ENCODE results near the gene ANKRD33B. TPM values are rescaled to one million over a fixed set of nuclear protein-coding genes. Genes with fewer than 3 reads are reported as not detected.

Gene ANKRD33B
- total RNA-seq, 1 experiment from 2014 or later, result 3.1 TPM

GRCh38 chr5:10555277-10555684 lies 8.6 kb upstream of the ANKRD33B start:
- no TSS peak for BruUV-seq (replicated peaks)
- TF ChIP-seq CTCF (IDR thresholded peaks at IDR 0.05; ENCODE audit: unreplicated experiment), result no peak
- H3K36me3 Mint-ChIP-seq (ENCODE audit: insufficient read depth, unreplicated experiment), result peaks cover 6% of the 10 kb centered on the region
- intact Hi-C loops (cut with micrococcal nuclease), result loop anchor here (10.0 kb wide), 1 partner anchor 100 kb away; no protein-coding TSS in a partner anchor
- ChIA-PET CTCF (no interaction called here), POLR2A (interaction anchor here (1.3 kb wide), 1 partner anchor 26 kb away, joined by 5 read pairs; no protein-coding TSS in a partner anchor)
- peaks cover 64% of the 10 kb centered on the region for H3K4me1 Mint-ChIP-seq (ENCODE audit: insufficient read depth, unreplicated experiment)
- DNase-seq (ENCODE audit: unreplicated experiment), result peak; percentile 90
- no peaks in the 10 kb centered on the region for H3K27me3 Mint-ChIP-seq (ENCODE audit: insufficient read depth, unreplicated experiment)
- peak overlapping the region; percentile 33 for H3K27ac Mint-ChIP-seq (ENCODE audit: low read depth, unreplicated experiment)
- H3K4me3 Mint-ChIP-seq (ENCODE audit: unreplicated experiment), result no peak overlapping the region
- no peaks in the 10 kb centered on the region for H3K9me3 Mint-ChIP-seq (ENCODE audit: unreplicated experiment)

- POLR2A ChIA-PET, result interaction anchor here (1.0 to 1.3 kb wide), 4 partner anchors 10 to 45 kb away, joined by 3 to 5 read pairs (median 4); no protein-coding TSS in a partner anchor
- Mint-ChIP-seq H3K27me3 (ENCODE audit: insufficient read depth, unreplicated experiment) (no peaks in the 10 kb centered on the region), H3K4me1 (ENCODE audit: insufficient read depth, unreplicated experiment) (peaks cover 54% of the 10 kb centered on the region), H3K9me3 (ENCODE audit: unreplicated experiment) (no peaks in the 10 kb centered on the region), H3K4me3 (ENCODE audit: unreplicated experiment) (no peak overlapping the region), H3K27ac (ENCODE audit: low read depth, unreplicated experiment) (peak overlapping the region; percentile 33), H3K36me3 (ENCODE audit: insufficient read depth, unreplicated experiment) (peaks cover 6% of the 10 kb centered on the region)
- CTCF ChIA-PET, result interaction anchor here (0.6 kb wide), 1 partner anchor 43 kb away, joined by 4 read pairs; no protein-coding TSS in a partner anchor
- intact Hi-C loops (cut with micrococcal nuclease), result loop anchor here (10.0 kb wide), 1 partner anchor 102 kb away; no protein-coding TSS in a partner anchor
- no TSS peak for BruUV-seq (replicated peaks)
- no peak for TF ChIP-seq CTCF (IDR thresholded peaks at IDR 0.05; ENCODE audit: unreplicated experiment)
- peak; percentile 84 for DNase-seq (ENCODE audit: unreplicated experiment)
These were observed 7.5 kb upstream of the ANKRD33B start for GRCh38 chr5:10556289-10556807.

GRCh38 chr5:10556893-10557746 lies 6.8 kb upstream of the ANKRD33B start:
- no TSS peak for BruUV-seq (replicated peaks)
- Mint-ChIP-seq H3K27ac (ENCODE audit: low read depth, unreplicated experiment) (peak overlapping the region; percentile 33), H3K4me1 (ENCODE audit: insufficient read depth, unreplicated experiment) (peaks cover 46% of the 10 kb centered on the region), H3K9me3 (ENCODE audit: unreplicated experiment) (no peaks in the 10 kb centered on the region), H3K36me3 (ENCODE audit: insufficient read depth, unreplicated experiment) (peaks cover 5% of the 10 kb centered on the region), H3K27me3 (ENCODE audit: insufficient read depth, unreplicated experiment) (no peaks in the 10 kb centered on the region), H3K4me3 (ENCODE audit: unreplicated experiment) (no peak overlapping the region)
- intact Hi-C loops (cut with micrococcal nuclease), result loop anchor here (10.0 kb wide), 1 partner anchor 102 kb away; no protein-coding TSS in a partner anchor
- no peak for DNase-seq (ENCODE audit: unreplicated experiment)
- CTCF ChIA-PET, result interaction anchor here (0.6 kb wide), 1 partner anchor 42 kb away, joined by 4 read pairs; no protein-coding TSS in a partner anchor
- TF ChIP-seq CTCF (IDR thresholded peaks at IDR 0.05; ENCODE audit: unreplicated experiment), result no peak
- POLR2A ChIA-PET, result interaction anchor here (1.0 to 1.6 kb wide), 5 partner anchors 9 to 45 kb away, joined by 3 to 10 read pairs (median 5); no protein-coding TSS in a partner anchor

- no peak for DNase-seq (ENCODE audit: unreplicated experiment)
- ChIA-PET CTCF (interaction anchor here (0.7 to 1.0 kb wide), 3 partner anchors 11 to 107 kb away, joined by 3 to 4 read pairs (median 3); no protein-coding TSS in a partner anchor), POLR2A (interaction anchor here (0.5 to 1.7 kb wide), 2 partner anchors 11 to 79 kb away, joined by 3 to 5 read pairs; no protein-coding TSS in a partner anchor)
- intact Hi-C loops (cut with micrococcal nuclease), result loop anchor here (10.0 kb wide), 1 partner anchor 104 kb away; no protein-coding TSS in a partner anchor
- no peak overlapping the region for H3K27ac Mint-ChIP-seq (ENCODE audit: low read depth, unreplicated experiment)
- BruUV-seq (replicated peaks), result no TSS peak
- no peaks in the 10 kb centered on the region for H3K9me3 Mint-ChIP-seq (ENCODE audit: unreplicated experiment)
- H3K27me3 Mint-ChIP-seq (ENCODE audit: insufficient read depth, unreplicated experiment), result no peaks in the 10 kb centered on the region
- no peak for TF ChIP-seq CTCF (IDR thresholded peaks at IDR 0.05; ENCODE audit: unreplicated experiment)
- no peak overlapping the region for H3K4me3 Mint-ChIP-seq (ENCODE audit: unreplicated experiment)
- no peaks in the 10 kb centered on the region for H3K36me3 Mint-ChIP-seq (ENCODE audit: insufficient read depth, unreplicated experiment)
- peaks cover 31% of the 10 kb centered on the region for H3K4me1 Mint-ChIP-seq (ENCODE audit: insufficient read depth, unreplicated experiment)
These were observed 4.7 kb upstream of the ANKRD33B start for GRCh38 chr5:10559151-10559550.
